A673 (cell line): ENCODE measurements around the gene CLDN1.

Experiments used
- CTCF ChIP-seq: fragments of 300-800, 200-600 bp; sonication (generic); conservative IDR thresholded peaks from 2 replicates; pipeline ENCODE4 v1.5.1; 2017; ENCODE audit warnings: low read depth, mild to moderate bottlenecking, antibody characterized with exemption, low read length, moderate library complexity, mixed read lengths
- EZH2 ChIP-seq: fragments of 200-600 bp; sonication (generic); IDR thresholded peaks from 2 replicates; pipeline ENCODE4 v1.6.1; 2017; ENCODE audit warnings: borderline replicate concordance, low read depth, mild to moderate bottlenecking, mixed read lengths, antibody characterized with exemption, low read length; ENCODE audit not compliant: poor library complexity, severe bottlenecking

GRCh38 chr3:190330936-190331734 is 8.9 kb upstream of the CLDN1 start:
- no peak for TF ChIP-seq CTCF
- no peak for TF ChIP-seq EZH2
